Thymus (tissue), 11 donors: ENCODE data around the gene NEO1. TPM values are rescaled to one million over a fixed set of nuclear protein-coding genes. Genes with fewer than 3 reads are reported as not detected.

Experiments
- DNase-seq, 9 donors: peaks; one replicate each; pipeline ENCODE4 v3.0.0-alpha.2; 2013; ENCODE audit warnings: low spot score in 9 of 9, low read depth in 6 of 9, missing footprints in 1 of 9
- H3K27ac ChIP-seq, 2 donors: one replicate each; pipeline ENCODE4 v1.5.1; 2013; ENCODE audit warnings: control low read depth in 1 of 2, low read depth in 1 of 2, low read length in 1 of 2, mild to moderate bottlenecking in 1 of 2, moderate library complexity in 1 of 2
- H3K27me3 ChIP-seq, 2 donors: one replicate each; pipeline ENCODE4 v1.5.1; 2013; ENCODE audit warnings: low read length in 1 of 2; ENCODE audit not compliant: control insufficient read depth in 2 of 2, insufficient read depth in 1 of 2
- H3K36me3 ChIP-seq, 2 donors: one replicate each; pipeline ENCODE4 v1.5.1; 2013; ENCODE audit warnings: low read length in 1 of 2, mild to moderate bottlenecking in 1 of 2, moderate library complexity in 1 of 2; ENCODE audit not compliant: control insufficient read depth in 2 of 2, insufficient read depth in 2 of 2
- H3K4me1 ChIP-seq, 2 donors: one replicate each; pipeline ENCODE4 v1.5.1; 2013; ENCODE audit warnings: low read length in 2 of 2; ENCODE audit not compliant: control insufficient read depth in 2 of 2, insufficient read depth in 2 of 2
- H3K4me3 ChIP-seq, 2 donors: one replicate each; pipeline ENCODE4 v1.5.1; 2013; ENCODE audit warnings: low read length in 2 of 2, control low read depth in 1 of 2, mild to moderate bottlenecking in 1 of 2
- H3K9me3 ChIP-seq, 2 donors: one replicate each; pipeline ENCODE4 v1.5.1; 2013; ENCODE audit warnings: low read length in 1 of 2, mild to moderate bottlenecking in 1 of 2; ENCODE audit not compliant: control insufficient read depth in 2 of 2, insufficient read depth in 1 of 2
- WGBS: extraction: QIAGEN DNeasy Blood & Tissue Kit; methylation state at CpG from one replicate; pipeline ENCODE4 v1.1.7; 2013; 5-methylcytosine and 5-hydroxymethylcytosine counted together
- polyA plus RNA-seq: library from polyadenylated mRNA; stranded (reverse); fragments of 200-250 nt; gene quantifications from one replicate; pipeline ENCODE4 v1.2.3, GENCODE V29; 2013
- total RNA-seq: library from RNA; stranded (reverse); fragments of 120-200 nt; gene quantifications from one replicate; pipeline ENCODE4 v1.2.4, GENCODE V29; 2013
- donor health status: healthy.

The NEO1 gene
- total and polyA plus RNA-seq, 2 donors, result 4.4 to 6.1 TPM

- Histone ChIP-seq H3K36me3 (no peaks in the 10 kb centered on the region), H3K9me3 (no peaks in the 10 kb centered on the region), H3K27me3 (no peaks in the 10 kb centered on the region), H3K4me1 (no peaks in the 10 kb centered on the region), H3K4me3 (no peak overlapping the region), H3K27ac (no peak overlapping the region)
- DNase-seq, result no peak
- WGBS, result 96% methylated on average over 21 of the region's 21 CpGs
Observed at GRCh38 chr15:73329501-73330200, 277.4 kb downstream of the NEO1 start.

GRCh38 chr15:73330206-73331051 lies 278.2 kb downstream of the NEO1 start:
- Histone ChIP-seq H3K9me3 (no peaks in the 10 kb centered on the region), H3K36me3 (no peaks in the 10 kb centered on the region), H3K4me1 (no peaks in the 10 kb centered on the region), H3K4me3 (no peak overlapping the region), H3K27me3 (no peaks in the 10 kb centered on the region), H3K27ac (no peak overlapping the region)
- 94% methylated on average over 15 of the region's 15 CpGs for WGBS
- DNase-seq, result no peak

- Histone ChIP-seq H3K4me3 (no peak overlapping the region), H3K36me3 (no peaks in the 10 kb centered on the region), H3K27ac (no peak overlapping the region), H3K9me3 (no peaks in the 10 kb centered on the region), H3K4me1 (no peaks in the 10 kb centered on the region), H3K27me3 (no peaks in the 10 kb centered on the region)
- 93% methylated on average over 5 of the region's 5 CpGs for WGBS
- no peak for DNase-seq
Observed at GRCh38 chr15:73331501-73331900, 279.2 kb downstream of the NEO1 start.

DNA sequence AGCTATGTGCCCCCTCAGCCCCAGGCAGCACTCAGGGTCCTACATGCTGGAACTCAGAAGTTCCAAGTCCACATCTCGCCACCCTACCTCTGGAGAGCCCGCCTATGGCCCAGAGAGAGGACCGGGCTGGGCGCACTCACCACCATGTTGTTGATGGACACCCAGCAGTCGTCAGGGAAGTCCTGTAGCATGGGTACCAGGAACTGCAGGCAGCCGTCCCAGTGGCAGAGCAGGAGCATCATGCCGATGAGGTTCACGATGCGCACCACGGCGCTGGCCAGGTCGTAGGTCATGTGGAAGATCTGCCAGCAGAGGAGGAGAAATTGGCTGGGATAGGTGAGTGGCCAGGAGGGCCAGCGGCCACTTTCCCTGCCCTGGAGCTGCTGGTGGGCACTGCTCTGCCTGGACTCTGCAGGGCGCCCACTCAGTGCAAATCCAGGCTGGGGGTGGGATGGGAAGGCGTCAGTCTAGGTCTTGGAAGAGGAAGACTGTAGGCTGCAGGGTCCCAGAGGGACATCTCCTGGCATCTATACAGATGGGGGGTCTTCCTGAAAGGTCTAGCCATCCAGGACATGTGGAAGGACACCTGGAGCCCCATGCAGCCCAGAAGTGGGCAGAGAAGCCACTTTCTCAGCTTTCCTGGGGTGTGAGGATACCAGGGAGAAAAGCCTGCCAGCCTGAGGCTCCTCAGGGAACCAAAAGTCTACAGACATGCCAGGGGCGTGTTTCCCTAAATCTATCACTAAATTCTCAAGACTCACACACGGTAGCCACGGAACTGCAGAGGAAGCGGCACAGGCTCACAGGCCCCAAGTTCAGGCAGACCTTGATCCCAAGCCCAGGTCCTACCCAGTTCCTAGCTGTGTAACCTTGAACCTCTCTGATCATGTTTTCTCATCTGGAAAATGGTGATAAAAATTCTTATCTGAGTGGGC lies 280.0 kb downstream of the NEO1 start:
- Histone ChIP-seq H3K36me3 (no peaks in the 10 kb centered on the region), H3K27ac (no peak overlapping the region), H3K4me1 (no peaks in the 10 kb centered on the region), H3K4me3 (no peak overlapping the region), H3K9me3 (no peaks in the 10 kb centered on the region), H3K27me3 (no peaks in the 10 kb centered on the region)
- DNase-seq, result no peak
- 94% methylated on average over 19 of the region's 19 CpGs for WGBS

DNA sequence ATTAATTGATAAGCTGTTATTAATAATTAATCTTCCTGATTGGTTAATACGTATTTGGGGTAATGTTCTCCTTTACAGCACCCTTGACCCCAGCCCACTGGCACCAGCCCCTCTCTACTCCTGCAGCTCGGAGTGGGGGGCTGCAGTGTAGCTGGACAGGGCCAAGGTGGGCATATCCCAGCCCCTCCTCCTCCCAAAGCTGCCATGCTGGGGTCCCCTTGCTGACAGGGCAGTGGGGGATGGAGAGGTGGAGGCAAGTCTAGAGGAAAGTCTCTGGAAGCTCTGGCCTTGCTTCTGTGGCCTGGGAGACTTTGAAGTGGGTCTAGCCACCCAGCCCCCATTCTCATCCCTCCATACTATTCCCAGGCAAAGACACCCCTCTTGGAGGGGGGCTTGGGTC lies 280.7 kb downstream of the NEO1 start:
- WGBS, result 90% methylated on average over 2 of the region's 2 CpGs
- Histone ChIP-seq H3K4me1 (no peaks in the 10 kb centered on the region), H3K36me3 (no peaks in the 10 kb centered on the region), H3K9me3 (no peaks in the 10 kb centered on the region), H3K27me3 (no peaks in the 10 kb centered on the region), H3K27ac (no peak overlapping the region), H3K4me3 (no peak overlapping the region)
- no peak for DNase-seq

GRCh38 chr15:73334086-73334485 lies 281.8 kb downstream of the NEO1 start:
- DNase-seq, result no peak

DNA sequence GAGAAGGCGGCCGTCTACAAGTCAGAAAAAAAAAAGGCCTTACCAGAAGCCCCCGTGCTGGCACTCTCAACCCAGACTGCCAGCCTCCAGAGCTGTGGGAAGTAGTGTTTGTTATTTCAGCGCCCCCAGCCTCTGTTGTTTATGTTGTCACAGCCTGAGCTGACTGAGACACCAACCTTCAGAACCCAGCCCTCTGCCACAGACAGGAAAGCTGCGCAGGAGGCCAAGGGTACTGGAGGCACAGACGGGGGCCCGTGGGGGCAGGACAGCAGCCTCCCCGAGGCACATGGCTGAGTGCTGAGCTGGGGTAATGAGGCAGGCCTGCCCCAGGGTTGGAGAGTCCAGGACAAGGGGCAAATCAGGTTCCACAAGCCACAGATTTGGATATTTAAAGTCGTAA lies 282.8 kb downstream of the NEO1 start:
- no peak overlapping the region for H3K27ac ChIP-seq
- no peaks in the 10 kb centered on the region for H3K9me3 ChIP-seq
- no peak for DNase-seq
- H3K4me3 ChIP-seq, result no peak overlapping the region
- H3K27me3 ChIP-seq, result no peaks in the 10 kb centered on the region
- no peaks in the 10 kb centered on the region for H3K36me3 ChIP-seq
- no peaks in the 10 kb centered on the region for H3K4me1 ChIP-seq
- 62% methylated on average over 9 of the region's 9 CpGs for WGBS

More at GRCh38 chr15:73334086-73334485, 281.8 kb downstream of the NEO1 start:
- Histone ChIP-seq H3K9me3 (no peaks in the 10 kb centered on the region), H3K27ac (no peak overlapping the region), H3K36me3 (no peaks in the 10 kb centered on the region), H3K4me1 (no peaks in the 10 kb centered on the region), H3K27me3 (no peaks in the 10 kb centered on the region), H3K4me3 (no peak overlapping the region)
- WGBS, result 95% methylated on average over 6 of the region's 6 CpGs

DNA sequence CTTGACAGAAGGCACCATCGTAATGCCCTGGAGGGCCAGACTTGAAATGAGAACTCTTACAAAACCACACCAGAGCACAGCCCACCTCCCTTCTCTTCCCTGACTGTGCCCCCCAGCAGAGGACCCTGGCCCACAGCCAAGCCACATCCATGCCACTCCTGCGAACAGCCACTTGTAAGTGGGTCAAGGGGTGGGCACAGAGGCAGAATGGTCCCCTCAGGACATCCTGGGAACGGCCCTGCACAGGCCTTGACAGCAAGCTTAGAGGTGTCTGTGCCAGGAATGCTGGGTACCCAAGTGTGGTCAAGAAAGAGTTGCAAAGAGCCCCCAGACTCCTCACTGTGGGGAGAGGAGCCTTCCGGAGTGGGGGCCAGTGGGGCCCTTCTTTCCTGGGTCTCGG lies 283.2 kb downstream of the NEO1 start:
- Histone ChIP-seq H3K4me1 (no peaks in the 10 kb centered on the region), H3K9me3 (no peaks in the 10 kb centered on the region), H3K36me3 (no peaks in the 10 kb centered on the region), H3K27ac (no peak overlapping the region), H3K4me3 (no peak overlapping the region), H3K27me3 (no peaks in the 10 kb centered on the region)
- no peak for DNase-seq
- WGBS, result 67% methylated on average over 5 of the region's 5 CpGs
